Lower leg skin (tissue), 3 donors: ENCODE data around the gene ESR2.

Source experiments
- CTCF ChIP-seq, 3 donors: fragments of 450-650 bp; IDR thresholded peaks; one replicate each; pipeline ENCODE4 v1.5.1; 2016; ENCODE audit warnings: antibody characterized with exemption in 3 of 3, mild to moderate bottlenecking in 3 of 3, moderate library complexity in 2 of 3
- POLR2A ChIP-seq, 2 donors: fragments of 450-650 bp; IDR thresholded peaks; one replicate each; pipeline ENCODE4 v1.6.1; 2016 to 2017; ENCODE audit warnings: antibody characterized with exemption in 2 of 2, mild to moderate bottlenecking in 1 of 2, moderate library complexity in 1 of 2

GRCh38 chr14:64115401-64115800, 178.8 kb downstream of the ESR2 start:
- no peak for TF ChIP-seq CTCF (IDR thresholded peaks at IDR 0.05)
- no peak for TF ChIP-seq POLR2A (IDR thresholded peaks at IDR 0.05)
